ENCODE measurements around the gene IL11. TPM values are rescaled to one million over a fixed set of nuclear protein-coding genes. Genes with fewer than 3 reads are reported as not detected.

IL11 gene
- total and polyA plus RNA-seq, 2 donors (not counting 3 experiments of a cell fraction or from before 2014, with no cell fraction given) = not detected

GRCh38 chr19:55319785-55320184, 50.5 kb downstream of the IL11 start:
- Histone ChIP-seq H3K4me1 (ENCODE audit: control insufficient read depth, extremely low read depth, insufficient read depth, low read length) (no peaks in the 10 kb centered on the region), H3K9me1 (replicated peaks; ENCODE audit: control insufficient read depth, extremely low read depth, insufficient read depth, low read length) (no peaks in the 10 kb centered on the region), H4K20me1 (replicated peaks; ENCODE audit: control insufficient read depth, extremely low read depth, insufficient read depth, low read length) (no peaks in the 10 kb centered on the region), H3K4me3 (replicated peaks in 1 of 3; ENCODE audit: insufficient read depth in 1 of 3, low read depth in 1 of 3, low read length in 3 of 3) (no peak overlapping the region), H3K27me3 (ENCODE audit: control insufficient read depth in 2 of 2, insufficient read depth in 2 of 2, low read length in 2 of 2) (peaks cover 0 to 2% of the 10 kb centered on the region in 2 experiments), H3K4me2 (ENCODE audit: insufficient read depth, low read length) (no peak overlapping the region), H2AFZ (ENCODE audit: low read depth, low read length) (peak overlapping the region; percentile 4), H3K79me2 (ENCODE audit: control insufficient read depth, insufficient read depth, low read length) (no peaks in the 10 kb centered on the region), H3K27ac (ENCODE audit: insufficient read depth, low read depth, low read length) (no peak overlapping the region), H3K9me3 (replicated peaks; ENCODE audit: control insufficient read depth, insufficient read depth, low read length) (no peaks in the 10 kb centered on the region), H3K36me3 (ENCODE audit: control insufficient read depth in 2 of 2, extremely low read depth in 1 of 2, insufficient read depth in 2 of 2, low read length in 2 of 2) (no peaks in the 10 kb centered on the region), H3K9ac (replicated peaks; ENCODE audit: extremely low read depth, insufficient read depth, low read length) (no peak overlapping the region)
- FAIRE-seq (peak; percentile 68), DNase-seq (ENCODE audit: low read depth, low spot score) (peak; percentile 22)
- CTCF ChIA-PET = interaction anchor here (1.0 kb wide), 1 partner anchor 28 kb away, joined by 3 read pairs; no protein-coding TSS in a partner anchor
- TF ChIP-seq MYC (IDR thresholded peaks at IDR 0.05; ENCODE audit: low read depth, low read length) (no peak), POLR2AphosphoS5 (IDR thresholded peaks at IDR 0.05; ENCODE audit: insufficient read depth, low read depth, low read length) (no peak), JUN (IDR thresholded peaks at IDR 0.05; ENCODE audit: borderline replicate concordance, insufficient read depth, insufficient read length, low read depth) (no peak), FOS (IDR thresholded peaks at IDR 0.05; ENCODE audit: borderline replicate concordance, insufficient read depth, low read length) (no peak), GATA2 (IDR thresholded peaks at IDR 0.05; ENCODE audit: insufficient read depth, insufficient read length, low read depth, low read length) (no peak), CTCF (IDR thresholded peaks at IDR 0.05; ENCODE audit: extremely low read depth in 1 of 2, insufficient read depth in 1 of 2, low read depth in 1 of 2, low read length in 2 of 2) (no peak), EZH2 (IDR thresholded peaks at IDR 0.05; ENCODE audit: borderline replicate concordance, low read depth, low read length, severe bottlenecking) (no peak), MAX (IDR thresholded peaks at IDR 0.05; ENCODE audit: insufficient read depth, insufficient read length) (no peak), POLR2A (IDR thresholded peaks at IDR 0.05; ENCODE audit: low read depth, low read length) (no peak)
- dilution Hi-C loops (cut with MboI; ENCODE audit: extremely low pct_ligation_motif_present, low sequenced_read_pairs) (no loop called here), intact Hi-C loops (cut with micrococcal nuclease) (no loop called here)
- no TSS peak for BruUV-seq (replicated peaks)
- POLR2A ChIA-PET = no interaction called here
